CD4-positive, alpha-beta T cell treated with Interleukin-21 for 1 hour (primary cell): ENCODE results near the gene AEBP1.

Experiments
- DNase-seq: peaks from one replicate; pipeline ENCODE4 v3.0.0-alpha.2; 2020

Gene AEBP1

GRCh38 chr7:44158096-44158872, 54.1 kb downstream of the AEBP1 start:
- DNase-seq = no peak

DNA sequence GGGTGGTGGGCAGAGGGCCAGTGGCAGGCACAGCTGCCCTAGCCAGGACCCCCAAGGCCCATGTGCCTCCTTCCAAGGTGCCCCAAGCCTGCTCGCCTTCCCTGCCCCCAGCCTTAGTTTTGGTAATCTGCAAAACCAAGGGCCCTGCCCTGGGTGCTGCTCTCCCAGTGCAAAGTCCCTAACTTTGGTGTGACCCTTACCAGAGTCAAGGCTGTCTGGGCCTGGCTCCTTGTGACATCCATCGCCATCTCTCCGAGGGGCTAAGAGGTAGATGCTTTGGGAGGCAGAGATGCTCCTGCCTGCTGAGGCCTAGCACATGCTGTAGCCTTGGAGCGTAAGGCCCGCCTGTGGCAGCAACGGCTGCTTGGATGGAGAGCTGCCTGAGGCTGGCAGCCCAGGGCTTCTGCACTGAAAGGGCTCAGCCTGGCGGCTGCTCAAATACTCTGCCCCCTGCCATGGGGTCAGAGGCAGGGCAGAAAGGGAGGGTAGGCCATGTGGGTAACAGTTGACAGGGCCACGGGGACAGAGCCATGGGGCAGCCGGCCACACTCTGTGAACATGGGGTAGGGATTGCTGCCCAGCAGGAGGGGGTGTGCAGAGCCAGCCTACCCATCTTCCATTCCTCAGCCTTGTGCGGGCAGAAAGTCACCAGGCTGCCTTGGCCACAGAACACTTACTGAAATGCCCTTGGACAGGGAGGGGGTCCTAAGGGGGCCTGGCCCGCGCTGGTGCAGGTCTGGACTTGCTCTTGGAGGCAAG, 54.9 kb downstream of the AEBP1 start:
- no peak for DNase-seq

DNA sequence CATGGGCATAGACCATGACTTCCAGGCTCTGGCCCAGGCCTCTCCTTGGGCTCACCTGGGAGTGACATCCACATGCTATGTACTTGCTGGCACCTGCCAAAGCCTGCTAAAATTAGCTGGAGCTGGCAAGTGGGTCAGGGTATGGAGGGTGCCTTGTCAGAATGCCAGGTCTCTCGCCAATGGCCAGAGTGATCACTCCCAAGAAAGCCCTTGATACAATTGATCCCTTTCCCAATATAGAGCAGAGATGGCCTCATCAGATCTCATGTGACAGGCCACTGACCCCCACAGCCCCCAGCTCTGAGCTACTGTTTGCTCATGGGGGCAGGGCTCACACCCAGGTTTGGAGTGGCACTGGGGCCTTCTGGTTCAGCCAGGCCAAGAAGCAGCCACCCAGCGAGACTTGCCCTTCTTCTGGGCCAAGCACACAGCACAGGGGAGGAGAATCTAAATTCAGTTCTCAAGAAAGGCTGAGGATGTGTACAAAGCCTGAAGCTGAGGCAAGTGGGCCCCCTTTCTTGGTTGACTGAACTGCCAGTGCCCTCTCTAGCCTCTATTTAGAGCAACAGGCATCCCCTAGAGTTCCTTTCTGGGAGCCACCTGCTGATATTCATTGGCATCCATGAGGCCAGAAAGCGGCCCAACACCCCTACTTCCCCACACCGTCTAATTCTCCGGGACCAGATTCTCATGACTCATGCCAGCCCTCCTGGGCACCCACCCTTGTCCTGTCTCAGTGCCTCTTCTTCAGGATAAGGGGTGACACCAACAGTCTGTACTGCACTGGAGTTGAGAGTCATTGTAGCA, 55.9 kb downstream of the AEBP1 start:
- no peak for DNase-seq

DNA sequence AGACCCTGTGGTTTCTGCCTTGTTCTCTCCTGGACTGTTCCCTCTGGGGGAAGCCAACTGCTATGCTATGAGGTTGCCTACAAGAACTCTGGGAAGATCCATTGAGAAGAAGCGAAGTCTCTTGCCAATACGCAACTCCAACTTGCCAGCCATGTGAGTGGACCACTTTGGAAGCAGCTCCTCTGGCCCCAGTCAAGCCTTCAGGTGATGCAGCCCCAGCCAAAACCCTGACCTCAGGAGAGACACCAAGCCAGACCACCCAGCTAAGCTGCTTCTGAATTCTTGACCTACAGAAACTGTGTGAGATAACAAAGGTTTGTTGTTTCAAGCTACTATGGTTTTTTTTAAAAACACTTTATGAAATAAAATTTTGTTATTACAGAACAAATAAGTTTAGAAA, 57.2 kb downstream of the AEBP1 start:
- DNase-seq = no peak

DNA sequence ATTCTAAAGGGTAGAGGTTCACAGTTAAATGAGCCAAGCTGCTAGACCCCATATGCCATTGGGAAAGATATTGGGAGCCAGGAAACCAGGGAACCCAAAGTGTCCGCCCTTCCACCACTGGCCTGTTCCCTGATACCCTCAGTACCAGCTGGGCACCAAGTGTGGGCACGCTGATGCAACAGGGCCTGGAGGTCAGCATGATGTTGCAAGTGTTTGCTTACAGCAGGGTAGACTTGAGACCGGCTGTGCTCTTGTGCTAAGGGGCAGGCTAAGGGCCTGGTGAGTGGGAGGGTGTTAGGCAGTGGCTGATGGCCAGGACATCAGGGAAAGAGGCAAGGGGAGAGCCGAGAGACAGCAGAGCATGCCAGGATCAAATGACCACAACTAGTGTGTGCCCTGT, 58.0 kb downstream of the AEBP1 start:
- no peak for DNase-seq

GRCh38 chr7:44162785-44163395, 58.7 kb downstream of the AEBP1 start:
- DNase-seq = no peak

DNA sequence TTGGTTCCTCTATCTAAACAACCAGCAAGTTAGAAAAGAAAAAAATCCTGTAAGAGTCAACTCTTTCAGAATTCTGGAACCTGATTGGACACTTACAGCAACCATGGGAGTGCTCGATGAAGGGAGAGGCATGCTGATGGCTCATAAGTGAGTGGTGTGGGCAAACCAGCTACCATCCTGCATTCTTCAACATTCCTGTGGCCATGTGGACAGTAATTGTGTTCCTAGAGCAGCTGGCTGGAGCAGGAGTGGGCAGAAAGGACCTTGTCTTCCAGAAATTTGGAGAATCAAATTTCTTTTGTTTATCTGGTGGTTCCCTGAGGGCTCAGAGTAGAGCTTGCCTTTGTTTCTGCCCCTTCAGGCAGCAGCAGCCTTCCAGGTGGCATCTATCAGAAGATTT, 59.4 kb downstream of the AEBP1 start:
- no peak for DNase-seq
